HL-60 (cell line): ENCODE results near the gene ALG5.

Source experiments
- GABPA ChIP-seq: IDR thresholded peaks from 2 replicates; pipeline ENCODE4 v1.6.1; 2012; ENCODE audit warnings: low read depth
- POLR2AphosphoS5 ChIP-seq: IDR thresholded peaks from 2 replicates; pipeline ENCODE4 v1.6.1; 2012; ENCODE audit warnings: low read depth
- SPI1 ChIP-seq: IDR thresholded peaks from 2 replicates; pipeline ENCODE4 v1.6.1; 2012; ENCODE audit warnings: low read depth, mild to moderate bottlenecking, borderline replicate concordance
- TF ChIP-seq, protein P1 (sequence below): IDR thresholded peaks from one replicate; pipeline ENCODE4 v1.5.1; 2011; ENCODE audit warnings: low read length, control low read depth, inconsistent platforms; ENCODE audit not compliant: insufficient read depth
- TF ChIP-seq, protein P2 (sequence below): IDR thresholded peaks from 2 replicates; pipeline ENCODE4 v1.6.1; 2012; ENCODE audit warnings: low read depth; ENCODE audit not compliant: insufficient replicate concordance

DNA sequence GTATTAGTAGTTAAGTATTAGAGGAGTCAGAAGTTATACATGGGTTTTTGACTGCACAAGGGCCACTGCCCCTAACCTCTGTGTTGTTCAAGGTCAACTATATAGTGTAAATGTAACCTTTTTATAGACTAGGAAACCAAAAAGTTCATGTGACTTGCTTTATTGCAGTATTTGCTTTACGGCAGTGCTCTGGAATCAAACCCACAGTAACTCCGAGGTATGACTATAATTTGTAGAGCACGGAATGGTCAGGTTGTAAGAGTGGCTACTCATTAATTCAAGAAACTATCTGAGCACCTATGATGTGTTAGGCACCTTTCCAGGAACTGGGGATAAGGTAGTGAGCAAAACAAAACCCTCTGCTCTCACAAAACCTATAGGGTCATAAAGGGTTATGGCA lies 38.1 kb upstream of the ALG5 start:
- TF ChIP-seq, protein P1, sequence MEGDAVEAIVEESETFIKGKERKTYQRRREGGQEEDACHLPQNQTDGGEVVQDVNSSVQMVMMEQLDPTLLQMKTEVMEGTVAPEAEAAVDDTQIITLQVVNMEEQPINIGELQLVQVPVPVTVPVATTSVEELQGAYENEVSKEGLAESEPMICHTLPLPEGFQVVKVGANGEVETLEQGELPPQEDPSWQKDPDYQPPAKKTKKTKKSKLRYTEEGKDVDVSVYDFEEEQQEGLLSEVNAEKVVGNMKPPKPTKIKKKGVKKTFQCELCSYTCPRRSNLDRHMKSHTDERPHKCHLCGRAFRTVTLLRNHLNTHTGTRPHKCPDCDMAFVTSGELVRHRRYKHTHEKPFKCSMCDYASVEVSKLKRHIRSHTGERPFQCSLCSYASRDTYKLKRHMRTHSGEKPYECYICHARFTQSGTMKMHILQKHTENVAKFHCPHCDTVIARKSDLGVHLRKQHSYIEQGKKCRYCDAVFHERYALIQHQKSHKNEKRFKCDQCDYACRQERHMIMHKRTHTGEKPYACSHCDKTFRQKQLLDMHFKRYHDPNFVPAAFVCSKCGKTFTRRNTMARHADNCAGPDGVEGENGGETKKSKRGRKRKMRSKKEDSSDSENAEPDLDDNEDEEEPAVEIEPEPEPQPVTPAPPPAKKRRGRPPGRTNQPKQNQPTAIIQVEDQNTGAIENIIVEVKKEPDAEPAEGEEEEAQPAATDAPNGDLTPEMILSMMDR, result no peak
- TF ChIP-seq POLR2AphosphoS5 (no peak), GABPA (no peak), SPI1 (no peak)
- TF ChIP-seq, protein P2, sequence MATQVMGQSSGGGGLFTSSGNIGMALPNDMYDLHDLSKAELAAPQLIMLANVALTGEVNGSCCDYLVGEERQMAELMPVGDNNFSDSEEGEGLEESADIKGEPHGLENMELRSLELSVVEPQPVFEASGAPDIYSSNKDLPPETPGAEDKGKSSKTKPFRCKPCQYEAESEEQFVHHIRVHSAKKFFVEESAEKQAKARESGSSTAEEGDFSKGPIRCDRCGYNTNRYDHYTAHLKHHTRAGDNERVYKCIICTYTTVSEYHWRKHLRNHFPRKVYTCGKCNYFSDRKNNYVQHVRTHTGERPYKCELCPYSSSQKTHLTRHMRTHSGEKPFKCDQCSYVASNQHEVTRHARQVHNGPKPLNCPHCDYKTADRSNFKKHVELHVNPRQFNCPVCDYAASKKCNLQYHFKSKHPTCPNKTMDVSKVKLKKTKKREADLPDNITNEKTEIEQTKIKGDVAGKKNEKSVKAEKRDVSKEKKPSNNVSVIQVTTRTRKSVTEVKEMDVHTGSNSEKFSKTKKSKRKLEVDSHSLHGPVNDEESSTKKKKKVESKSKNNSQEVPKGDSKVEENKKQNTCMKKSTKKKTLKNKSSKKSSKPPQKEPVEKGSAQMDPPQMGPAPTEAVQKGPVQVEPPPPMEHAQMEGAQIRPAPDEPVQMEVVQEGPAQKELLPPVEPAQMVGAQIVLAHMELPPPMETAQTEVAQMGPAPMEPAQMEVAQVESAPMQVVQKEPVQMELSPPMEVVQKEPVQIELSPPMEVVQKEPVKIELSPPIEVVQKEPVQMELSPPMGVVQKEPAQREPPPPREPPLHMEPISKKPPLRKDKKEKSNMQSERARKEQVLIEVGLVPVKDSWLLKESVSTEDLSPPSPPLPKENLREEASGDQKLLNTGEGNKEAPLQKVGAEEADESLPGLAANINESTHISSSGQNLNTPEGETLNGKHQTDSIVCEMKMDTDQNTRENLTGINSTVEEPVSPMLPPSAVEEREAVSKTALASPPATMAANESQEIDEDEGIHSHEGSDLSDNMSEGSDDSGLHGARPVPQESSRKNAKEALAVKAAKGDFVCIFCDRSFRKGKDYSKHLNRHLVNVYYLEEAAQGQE, result no peak
